ENCODE data around the gene NIF3L1.
"Not testable (repeated sequence)": the region's sequence is repeated elsewhere in the genome, so short reads cannot be mapped to it uniquely, and the experiment has no call there.

NIF3L1 gene

GRCh38 chr2:200861617-200862155, 27.5 kb upstream of the NIF3L1 start:
- H3K36me3 Mint-ChIP-seq = peaks cover 69% of the 10 kb centered on the region
- peak overlapping the region; percentile 99 for H3K27ac Mint-ChIP-seq
- H3K9me3 Mint-ChIP-seq = no peaks in the 10 kb centered on the region
- H3K4me1 Mint-ChIP-seq = peaks cover 53% of the 10 kb centered on the region
- H3K27me3 Mint-ChIP-seq = no peaks in the 10 kb centered on the region
- ATAC-seq = no peak
- peak overlapping the region; percentile 88 for H3K4me3 Mint-ChIP-seq

- Mint-ChIP-seq H3K36me3 (peaks cover 60% of the 10 kb centered on the region), H3K4me3 (peak overlapping the region; percentile 88), H3K4me1 (peaks cover 46% of the 10 kb centered on the region), H3K9me3 (no peaks in the 10 kb centered on the region), H3K27ac (peak overlapping the region; percentile 99), H3K27me3 (no peaks in the 10 kb centered on the region)
- ATAC-seq = no peak
Measured at GRCh38 chr2:200862532-200863000, 26.6 kb upstream of the NIF3L1 start.

- H3K4me3 Mint-ChIP-seq = peak overlapping the region; percentile 88
- no peaks in the 10 kb centered on the region for H3K9me3 Mint-ChIP-seq
- H3K4me1 Mint-ChIP-seq = peaks cover 34% of the 10 kb centered on the region
- H3K36me3 Mint-ChIP-seq = peaks cover 48% of the 10 kb centered on the region
- H3K27ac Mint-ChIP-seq = peak overlapping the region; percentile 99
- no peaks in the 10 kb centered on the region for H3K27me3 Mint-ChIP-seq
- ATAC-seq = peak; percentile 24
Measured at GRCh38 chr2:200863782-200864175, 25.4 kb upstream of the NIF3L1 start.

- Mint-ChIP-seq H3K4me3 (peak within 1 kb of the TSS; percentile 88), H3K27me3 (no peaks in the 10 kb centered on the region), H3K9me3 (no peaks in the 10 kb centered on the region), H3K36me3 (peaks cover 43% of the 10 kb centered on the region), H3K27ac (peak within 1 kb of the TSS; percentile 99), H3K4me1 (peaks cover 28% of the 10 kb centered on the region)
- peak; percentile 96 for ATAC-seq
Measured at GRCh38 chr2:200864176-200865034, 24.8 kb upstream of the NIF3L1 start, which contains the start of gene CLK1. CLK1 (minus strand) TSS chr2:200864658; CDS start chr2:200861862, 2,796 bp downstream.

- no peaks in the 10 kb centered on the region for H3K27me3 Mint-ChIP-seq
- no peaks in the 10 kb centered on the region for H3K4me1 Mint-ChIP-seq
- H3K9me3 Mint-ChIP-seq = no peaks in the 10 kb centered on the region
- no peak for ATAC-seq
- H3K36me3 Mint-ChIP-seq = peaks cover 8% of the 10 kb centered on the region
- no peak overlapping the region for H3K4me3 Mint-ChIP-seq
- H3K27ac Mint-ChIP-seq = peak overlapping the region; percentile 40
Measured at GRCh38 chr2:200869014-200869413, 20.2 kb upstream of the NIF3L1 start.

- Mint-ChIP-seq H3K4me3 (no peak overlapping the region), H3K9me3 (no peaks in the 10 kb centered on the region), H3K27ac (no peak overlapping the region), H3K4me1 (no peaks in the 10 kb centered on the region), H3K36me3 (peaks cover 21% of the 10 kb centered on the region), H3K27me3 (no peaks in the 10 kb centered on the region)
- no peak for ATAC-seq
Measured at GRCh38 chr2:200871151-200871550, 18.0 kb upstream of the NIF3L1 start.

- H3K27ac Mint-ChIP-seq = no peak overlapping the region
- H3K4me1 Mint-ChIP-seq = no peaks in the 10 kb centered on the region
Measured at GRCh38 chr2:200873560-200873959, 15.6 kb upstream of the NIF3L1 start.

GRCh38 chr2:200877443-200877842, 11.7 kb upstream of the NIF3L1 start:
- no peaks in the 10 kb centered on the region for H3K4me1 Mint-ChIP-seq
- no peak overlapping the region for H3K27ac Mint-ChIP-seq
- no peaks in the 10 kb centered on the region for H3K27me3 Mint-ChIP-seq
- peaks cover 30% of the 10 kb centered on the region for H3K36me3 Mint-ChIP-seq
- H3K4me3 Mint-ChIP-seq = no peak overlapping the region
- ATAC-seq = no peak
- H3K9me3 Mint-ChIP-seq = no peaks in the 10 kb centered on the region

More at GRCh38 chr2:200873560-200873959, 15.6 kb upstream of the NIF3L1 start:
- no peak for ATAC-seq
- H3K9me3 Mint-ChIP-seq = no peaks in the 10 kb centered on the region
- peaks cover 21% of the 10 kb centered on the region for H3K36me3 Mint-ChIP-seq
- H3K27me3 Mint-ChIP-seq = no peaks in the 10 kb centered on the region
- H3K4me3 Mint-ChIP-seq = no peak overlapping the region

- no peak for ATAC-seq
- Mint-ChIP-seq H3K4me1 (no peaks in the 10 kb centered on the region), H3K9me3 (no peaks in the 10 kb centered on the region), H3K36me3 (peaks cover 35% of the 10 kb centered on the region), H3K27ac (no peak overlapping the region), H3K27me3 (no peaks in the 10 kb centered on the region), H3K4me3 (no peak overlapping the region)
Measured at GRCh38 chr2:200878289-200878880, 10.8 kb upstream of the NIF3L1 start.

GRCh38 chr2:200881715-200882249, 7.4 kb upstream of the NIF3L1 start:
- H3K4me1 Mint-ChIP-seq, H3K27me3 Mint-ChIP-seq, H3K4me3 Mint-ChIP-seq, H3K27ac Mint-ChIP-seq, H3K9me3 Mint-ChIP-seq, ATAC-seq: not testable (repeated sequence)
- peaks cover 28% of the 10 kb centered on the region for H3K36me3 Mint-ChIP-seq

- H3K36me3 Mint-ChIP-seq = peaks cover 47% of the 10 kb centered on the region
- no peak overlapping the region for H3K4me3 Mint-ChIP-seq
- no peak overlapping the region for H3K27ac Mint-ChIP-seq
- H3K27me3 Mint-ChIP-seq = no peaks in the 10 kb centered on the region
- H3K4me1 Mint-ChIP-seq = no peaks in the 10 kb centered on the region
- H3K9me3 Mint-ChIP-seq = no peaks in the 10 kb centered on the region
- ATAC-seq = no peak
Measured at GRCh38 chr2:200899482-200899881, 10.3 kb downstream of the NIF3L1 start.

- H3K27ac Mint-ChIP-seq = no peak overlapping the region
Measured at GRCh38 chr2:200901459-200902072, 12.4 kb downstream of the NIF3L1 start.

GRCh38 chr2:200905618-200906296, 16.6 kb downstream of the NIF3L1 start:
- Mint-ChIP-seq H3K36me3 (peaks cover 12% of the 10 kb centered on the region), H3K27ac (no peak overlapping the region), H3K9me3 (no peaks in the 10 kb centered on the region), H3K27me3 (no peaks in the 10 kb centered on the region), H3K4me3 (no peak overlapping the region), H3K4me1 (no peaks in the 10 kb centered on the region)
- peak; percentile 64 for ATAC-seq

More at GRCh38 chr2:200901459-200902072, 12.4 kb downstream of the NIF3L1 start:
- Mint-ChIP-seq H3K36me3 (peaks cover 34% of the 10 kb centered on the region), H3K9me3 (no peaks in the 10 kb centered on the region), H3K4me1 (no peaks in the 10 kb centered on the region), H3K27me3 (no peaks in the 10 kb centered on the region), H3K4me3 (no peak overlapping the region)
- ATAC-seq = peak; percentile 95

- H3K9me3 Mint-ChIP-seq = no peaks in the 10 kb centered on the region
- H3K27ac Mint-ChIP-seq = no peak overlapping the region
- H3K4me1 Mint-ChIP-seq = no peaks in the 10 kb centered on the region
- peaks cover 28% of the 10 kb centered on the region for H3K36me3 Mint-ChIP-seq
- H3K4me3 Mint-ChIP-seq = no peak overlapping the region
- H3K27me3 Mint-ChIP-seq = no peaks in the 10 kb centered on the region
- no peak for ATAC-seq
Measured at GRCh38 chr2:200909958-200910357, 20.8 kb downstream of the NIF3L1 start.
